IPS DF 6.9 (cell line): ENCODE results near the gene ATP6V0D1.

Experiments used
- DNase-seq: peaks from one replicate; pipeline ENCODE4 v3.0.0-alpha.2; 2013; ENCODE audit warnings: low read depth, low spot score
- H3K27ac ChIP-seq: one replicate; pipeline ENCODE4 v1.5.1; 2013; ENCODE audit warnings: low read length, control low read depth
- H3K27me3 ChIP-seq: 2 replicates; pipeline ENCODE4 v1.6.1; 2013; ENCODE audit warnings: mild to moderate bottlenecking, low read length; ENCODE audit not compliant: control insufficient read depth, insufficient read depth
- H3K36me3 ChIP-seq: 2 replicates; pipeline ENCODE4 v1.6.1; 2013; ENCODE audit warnings: low read length; ENCODE audit not compliant: control insufficient read depth, insufficient read depth
- H3K4me1 ChIP-seq: 2 replicates; pipeline ENCODE4 v1.6.1; 2013; ENCODE audit warnings: low read length; ENCODE audit not compliant: control insufficient read depth, insufficient read depth
- H3K4me3 ChIP-seq: 2 replicates; pipeline ENCODE4 v1.5.1; 2013; ENCODE audit warnings: mild to moderate bottlenecking, low read length
- H3K9me3 ChIP-seq: 2 replicates; pipeline ENCODE4 v1.6.1; 2013; ENCODE audit warnings: low read length, inconsistent platforms; ENCODE audit not compliant: control insufficient read depth, insufficient read depth
- WGBS: extraction: QIAGEN DNeasy Blood & Tissue Kit; methylation state at CpG from one replicate; pipeline ENCODE4 v1.1.7; 2013; ENCODE audit warnings: mixed read lengths, missing lambda C conversion rate; ENCODE audit not compliant: insufficient read length, insufficient coverage; 5-methylcytosine and 5-hydroxymethylcytosine counted together

ATP6V0D1 gene

DNA sequence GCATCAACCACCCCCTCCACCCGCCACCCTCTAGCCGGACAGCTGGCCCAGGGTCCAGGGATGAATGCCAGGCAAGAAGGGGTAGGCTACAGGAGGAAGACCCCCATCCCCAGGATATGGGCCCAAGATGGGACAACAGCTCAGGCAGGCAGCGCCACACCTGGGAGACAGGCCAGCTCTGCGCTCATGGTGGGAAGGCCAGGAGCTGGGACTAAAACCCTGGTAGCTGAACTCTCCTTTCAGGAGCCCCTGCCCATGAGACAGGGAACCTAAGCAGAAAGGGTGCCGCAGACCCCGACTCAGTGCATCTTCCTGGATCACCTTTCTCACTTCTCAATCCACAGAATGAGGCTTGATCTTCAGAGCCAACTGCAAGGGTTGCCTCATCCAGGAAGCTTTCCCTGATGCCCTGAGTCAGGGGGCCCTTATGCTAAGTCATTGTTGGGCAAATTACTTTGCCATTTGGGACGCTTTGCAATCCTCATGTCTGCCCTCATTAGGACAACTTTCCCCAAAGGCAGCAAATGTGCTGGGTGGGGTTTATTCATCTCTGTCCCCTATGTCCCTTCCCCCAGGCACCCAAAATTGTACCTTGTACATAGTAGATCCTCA, 73.7 kb downstream of the ATP6V0D1 start:
- no CpG with 5 or more reads among the region's 7 CpGs for WGBS
- Histone ChIP-seq H3K9me3 (no peaks in the 10 kb centered on the region), H3K4me1 (peaks cover 7% of the 10 kb centered on the region; the same call in 1 of the 2 replicates), H3K27me3 (no peaks in the 10 kb centered on the region), H3K36me3 (no peaks in the 10 kb centered on the region), H3K4me3 (no peak overlapping the region), H3K27ac (no peak overlapping the region)
- no peak for DNase-seq

DNA sequence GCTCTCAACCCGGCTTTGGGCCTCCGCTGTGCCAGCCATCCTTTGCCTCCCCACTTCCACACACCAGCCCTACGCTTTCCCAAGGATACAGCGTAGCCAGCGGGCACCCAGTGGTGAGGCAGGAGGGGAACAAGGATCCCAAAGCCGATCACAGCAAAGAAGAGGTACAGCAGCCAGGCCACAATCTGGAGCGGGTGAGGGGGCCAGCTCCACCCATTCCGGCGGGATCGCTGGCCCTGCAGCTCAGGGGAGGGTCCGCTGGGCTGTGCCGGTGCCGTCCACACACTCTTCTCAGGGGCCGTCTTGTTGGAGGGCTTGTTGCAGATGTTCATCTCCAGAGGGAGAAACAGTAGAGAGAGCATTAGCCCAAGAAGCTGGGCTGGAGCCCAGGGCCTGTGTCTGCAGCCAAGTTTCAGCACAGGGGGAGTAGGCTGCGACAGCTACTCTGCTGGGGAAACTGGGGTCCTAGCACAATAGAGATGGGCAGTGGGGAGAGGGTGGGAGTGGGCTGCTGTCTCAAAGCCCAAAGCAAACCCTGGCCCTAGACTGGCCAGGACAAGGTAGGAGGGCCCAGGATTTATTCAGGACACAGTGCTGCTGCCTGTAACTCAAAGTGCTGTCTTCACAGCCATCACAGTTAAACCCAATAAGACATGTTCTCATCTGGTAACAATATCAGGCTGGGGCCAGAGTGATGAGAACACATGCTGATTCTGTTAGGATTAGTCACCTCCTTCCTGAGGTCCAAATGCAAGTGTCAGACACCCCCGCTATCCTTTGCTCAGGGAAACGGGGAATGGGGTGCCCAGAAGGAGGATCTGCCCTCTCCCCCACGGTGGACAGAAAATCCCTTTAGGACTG, 74.6 kb downstream of the ATP6V0D1 start:
- WGBS = no CpG with 5 or more reads among the region's 18 CpGs
- Histone ChIP-seq H3K9me3 (no peaks in the 10 kb centered on the region), H3K4me3 (no peak overlapping the region), H3K4me1 (peaks cover 7% of the 10 kb centered on the region; the same call in 1 of the 2 replicates), H3K27me3 (no peaks in the 10 kb centered on the region), H3K36me3 (no peaks in the 10 kb centered on the region), H3K27ac (no peak overlapping the region)
- DNase-seq = no peak

DNA sequence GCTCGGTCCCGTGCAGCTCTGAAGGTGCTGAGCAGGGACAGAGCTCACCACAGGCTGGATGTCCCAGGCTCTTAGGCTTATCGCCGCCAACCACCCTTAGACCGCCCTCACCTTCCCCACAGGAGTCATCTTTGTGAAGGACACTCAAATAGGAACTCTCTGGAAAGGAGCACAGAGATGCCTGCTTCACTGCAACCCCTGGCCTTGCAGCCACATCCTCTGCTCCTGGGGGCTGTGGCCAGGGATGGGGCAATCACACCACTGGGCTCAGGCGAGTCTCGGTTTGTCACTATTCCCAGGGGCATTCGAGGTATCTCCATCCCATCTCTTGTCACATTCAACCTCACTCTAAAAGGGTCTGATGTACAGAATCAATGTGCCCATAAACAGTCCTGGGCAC, 75.6 kb downstream of the ATP6V0D1 start:
- H3K27ac ChIP-seq = no peak overlapping the region
- no CpG with 5 or more reads among the region's 8 CpGs for WGBS
- DNase-seq = no peak
- no peaks in the 10 kb centered on the region for H3K9me3 ChIP-seq
- peaks cover 7% of the 10 kb centered on the region; the same call in 1 of the 2 replicates for H3K4me1 ChIP-seq
- no peak overlapping the region for H3K4me3 ChIP-seq
- no peaks in the 10 kb centered on the region for H3K27me3 ChIP-seq
- H3K36me3 ChIP-seq = no peaks in the 10 kb centered on the region

DNA sequence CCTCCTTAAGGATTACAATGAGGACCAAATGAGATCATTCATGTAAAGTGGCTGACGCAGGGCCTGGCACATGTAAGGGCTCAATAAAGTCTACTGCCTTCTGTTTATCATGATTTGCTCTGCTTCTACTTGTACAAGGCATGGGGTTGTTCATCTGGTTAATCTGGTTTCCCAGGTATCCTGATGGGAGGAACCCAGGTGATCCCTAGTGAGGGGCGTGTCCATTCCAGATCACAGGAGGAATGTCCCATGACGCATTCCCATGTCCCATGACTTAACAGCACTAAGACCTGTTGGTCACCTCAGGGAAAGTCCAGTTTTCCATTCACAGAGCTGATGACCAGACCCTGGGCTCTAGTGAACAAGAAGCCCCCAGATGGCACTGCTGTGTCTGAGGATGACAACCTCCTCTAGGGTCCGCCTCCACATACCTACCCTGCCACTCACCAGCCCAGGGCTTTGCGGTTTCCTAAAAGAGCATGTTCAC, 76.2 kb downstream of the ATP6V0D1 start:
- Histone ChIP-seq H3K27ac (no peak overlapping the region), H3K36me3 (no peaks in the 10 kb centered on the region), H3K9me3 (no peaks in the 10 kb centered on the region), H3K4me3 (no peak overlapping the region), H3K27me3 (no peaks in the 10 kb centered on the region), H3K4me1 (peaks cover 7% of the 10 kb centered on the region; the same call in 1 of the 2 replicates)
- no CpG with 5 or more reads among the region's 5 CpGs for WGBS
- DNase-seq = no peak

DNA sequence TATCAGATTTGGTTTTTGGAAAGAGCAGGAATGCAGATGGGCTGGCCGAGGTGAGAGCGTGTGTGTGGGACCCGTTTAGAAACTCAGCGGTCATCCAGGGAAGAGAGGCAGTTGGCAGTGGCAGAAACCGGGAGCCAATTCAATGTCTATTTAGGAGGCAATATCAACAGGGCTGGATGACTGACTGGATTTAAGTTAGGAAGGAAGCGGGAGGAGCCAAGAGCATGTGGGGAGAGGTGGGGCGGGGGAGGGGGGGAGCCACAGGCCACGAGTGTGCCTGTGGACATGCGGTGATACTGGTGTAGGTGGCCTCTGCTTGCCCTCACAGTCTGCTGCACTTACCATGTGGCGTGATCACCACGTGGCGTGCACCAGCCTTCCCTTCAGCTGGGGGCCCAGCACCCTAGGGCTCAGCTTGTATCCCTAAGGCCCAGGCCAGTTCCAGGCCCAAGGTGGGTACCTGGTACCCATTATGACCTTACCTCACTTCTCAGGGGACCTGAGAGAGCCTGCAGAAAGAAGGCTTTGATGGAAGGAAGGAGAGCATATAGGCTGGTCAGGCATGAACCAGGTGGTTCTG, 76.9 kb downstream of the ATP6V0D1 start:
- Histone ChIP-seq H3K36me3 (no peaks in the 10 kb centered on the region), H3K27ac (no peak overlapping the region), H3K9me3 (no peaks in the 10 kb centered on the region), H3K4me1 (peaks cover 9% of the 10 kb centered on the region; the same call in 1 of the 2 replicates), H3K4me3 (no peak overlapping the region), H3K27me3 (no peaks in the 10 kb centered on the region)
- no peak for DNase-seq
- WGBS = no CpG with 5 or more reads among the region's 12 CpGs

DNA sequence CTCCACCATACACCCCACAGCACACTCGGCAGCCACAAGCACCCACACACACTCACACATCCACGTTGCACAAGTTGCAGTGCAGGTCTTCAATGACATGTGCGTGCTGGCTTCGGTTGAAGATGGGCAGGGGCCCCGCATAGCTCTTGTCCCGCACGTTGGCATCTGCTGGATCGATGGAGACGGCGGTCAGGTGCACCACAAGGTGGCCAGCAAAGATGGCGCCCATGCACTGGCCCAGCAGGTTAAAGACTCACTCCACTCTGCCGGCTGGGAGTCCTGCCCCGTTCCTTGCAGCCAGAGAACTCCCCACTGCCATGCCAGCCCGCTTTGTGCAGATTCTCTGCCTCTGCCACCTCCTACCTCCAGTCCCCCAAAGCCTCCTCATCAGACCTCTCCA, 80.1 kb downstream of the ATP6V0D1 start:
- Histone ChIP-seq H3K9me3 (no peaks in the 10 kb centered on the region), H3K27ac (no peak overlapping the region), H3K4me1 (peaks cover 11% of the 10 kb centered on the region), H3K27me3 (no peaks in the 10 kb centered on the region; the same call in 1 of the 2 replicates), H3K36me3 (no peaks in the 10 kb centered on the region), H3K4me3 (no peak overlapping the region)
- WGBS = no CpG with 5 or more reads among the region's 14 CpGs
- DNase-seq = no peak

DNA sequence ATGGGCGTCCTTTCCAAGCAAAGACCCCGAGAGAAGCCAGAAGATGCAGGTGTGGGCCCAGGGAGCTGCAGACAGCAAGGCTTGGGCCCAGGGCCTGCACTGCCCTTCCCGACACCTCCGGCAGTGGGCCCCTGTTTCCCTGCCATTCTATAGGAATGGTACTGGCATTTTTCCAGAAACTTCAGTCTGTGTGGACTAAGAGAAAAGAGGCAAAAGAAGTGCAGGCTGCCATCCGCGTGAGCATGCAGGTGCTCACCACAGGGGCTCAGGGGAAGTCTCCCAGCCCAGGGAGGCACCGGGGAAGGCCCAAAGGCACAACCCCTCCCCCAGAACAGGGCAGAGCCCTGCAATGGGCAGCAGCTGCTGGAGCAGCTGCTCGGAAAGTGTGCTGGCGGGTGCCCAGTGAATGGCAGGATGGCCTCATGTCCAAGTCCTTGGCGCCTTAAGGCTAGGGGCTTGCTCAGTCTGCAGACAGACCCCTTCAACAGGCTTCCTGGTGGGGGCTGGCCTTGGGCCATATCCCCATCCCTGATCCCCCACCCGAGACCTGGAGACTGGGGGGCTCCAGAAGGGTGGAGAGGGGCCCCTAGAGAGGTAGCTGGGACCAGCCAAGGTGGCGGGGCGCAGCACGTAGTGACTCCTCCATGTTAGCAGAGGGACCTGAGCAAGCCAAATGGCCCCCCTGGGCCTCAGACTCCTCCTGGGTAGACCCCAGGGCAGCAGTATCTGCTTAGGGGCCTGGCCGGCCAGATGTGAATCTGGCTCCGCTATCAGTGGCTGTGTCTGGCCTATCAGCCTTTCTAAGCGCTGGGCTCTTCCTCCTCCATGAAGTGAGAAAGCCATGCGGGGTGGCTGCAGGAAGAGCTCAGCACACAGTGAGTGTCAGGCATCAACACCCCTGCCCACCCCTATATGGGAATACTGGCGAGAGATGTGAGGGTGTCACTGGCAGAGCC, 80.9 kb downstream of the ATP6V0D1 start:
- H3K4me1 ChIP-seq = peaks cover 15% of the 10 kb centered on the region
- no peaks in the 10 kb centered on the region for H3K9me3 ChIP-seq
- WGBS = no CpG with 5 or more reads among the region's 19 CpGs
- no peaks in the 10 kb centered on the region for H3K36me3 ChIP-seq
- DNase-seq = no peak
- H3K4me3 ChIP-seq = no peak overlapping the region
- no peak overlapping the region for H3K27ac ChIP-seq
- H3K27me3 ChIP-seq = peaks cover 6% of the 10 kb centered on the region

DNA sequence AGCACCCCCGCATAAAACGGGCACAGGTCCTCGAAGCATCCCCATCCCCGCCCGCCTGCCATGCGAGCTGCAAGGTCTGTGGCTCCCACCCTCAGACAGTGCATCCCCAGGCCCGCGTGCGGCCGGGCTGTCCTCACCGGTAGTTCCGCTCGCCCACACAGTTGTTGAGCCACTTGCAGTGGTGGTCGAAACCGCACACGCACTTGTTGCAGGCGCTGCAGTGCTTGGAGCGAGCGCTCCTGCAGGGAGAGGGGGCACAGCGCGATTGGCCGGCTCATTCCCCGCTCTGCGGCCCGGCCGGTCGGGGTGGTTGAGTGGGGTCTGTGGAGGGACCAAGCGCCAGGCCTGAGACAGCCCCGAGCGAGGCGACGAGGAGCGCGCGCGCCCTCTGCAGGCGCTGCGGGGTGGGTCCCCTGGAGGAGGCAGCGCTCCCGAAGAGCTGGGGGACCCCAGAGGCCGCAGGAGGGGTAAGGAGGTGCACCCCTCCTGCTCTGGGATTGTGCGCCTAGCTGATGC, 81.7 kb downstream of the ATP6V0D1 start:
- no CpG with 5 or more reads among the region's 42 CpGs for WGBS
- Histone ChIP-seq H3K27me3 (peaks cover 13% of the 10 kb centered on the region), H3K9me3 (no peaks in the 10 kb centered on the region), H3K27ac (no peak overlapping the region), H3K4me1 (peaks cover 11% of the 10 kb centered on the region), H3K4me3 (no peak overlapping the region), H3K36me3 (no peaks in the 10 kb centered on the region)
- DNase-seq = no peak

DNA sequence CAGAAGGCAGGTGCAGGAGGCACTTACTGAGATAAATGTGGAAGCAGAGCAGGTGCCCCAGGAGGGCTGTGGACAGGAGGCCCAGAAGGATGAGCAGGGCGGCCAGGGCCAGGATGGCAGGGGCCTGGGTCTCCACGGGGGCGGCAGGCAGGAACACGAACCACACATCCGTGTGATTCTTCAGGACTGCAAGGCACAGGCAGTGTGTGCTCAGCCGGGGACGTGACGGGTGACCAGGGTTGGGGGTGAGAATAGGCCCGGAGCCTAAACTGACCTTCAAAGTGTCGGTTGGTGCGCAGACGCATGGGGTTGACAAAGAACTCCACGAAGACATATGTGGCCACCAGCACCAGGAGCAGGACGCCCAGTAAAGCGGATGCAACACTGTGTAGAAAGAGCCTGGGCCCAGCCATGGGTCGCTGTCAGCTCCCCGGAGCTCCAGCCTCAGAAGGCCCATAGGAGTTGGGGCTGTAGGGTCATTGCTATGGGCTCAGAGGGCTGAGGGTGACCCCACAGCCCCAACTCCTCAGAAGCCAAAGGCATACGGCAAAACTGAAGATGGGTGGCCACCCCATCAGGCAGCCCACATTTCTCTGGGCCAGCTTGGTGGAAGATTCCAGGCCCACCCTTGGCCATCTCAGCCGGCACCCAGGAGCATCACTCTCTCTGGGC, 82.3 kb downstream of the ATP6V0D1 start:
- WGBS = no CpG with 5 or more reads among the region's 19 CpGs
- no peak overlapping the region for H3K4me3 ChIP-seq
- no peaks in the 10 kb centered on the region for H3K36me3 ChIP-seq
- peaks cover 9% of the 10 kb centered on the region for H3K4me1 ChIP-seq
- peaks cover 19% of the 10 kb centered on the region for H3K27me3 ChIP-seq
- no peak for DNase-seq
- H3K27ac ChIP-seq = no peak overlapping the region
- no peaks in the 10 kb centered on the region for H3K9me3 ChIP-seq
